HG03378 (cell line): ENCODE results near the gene GPC2.
A peak's percentile ranks its signal among the peaks of the same experiment; 100 is the strongest.

ENCODE experiments used
- ATAC-seq: cut with Tn5 transposase; IDR thresholded peaks from one replicate; pipeline ENCODE4 v1.9.1; 2021; ENCODE audit warnings: mild to moderate bottlenecking, moderate library complexity; ENCODE audit not compliant: unreplicated experiment

The GPC2 gene

GRCh38 chr7:100126239-100126930 lies 50.8 kb downstream of the GPC2 start:
- ATAC-seq = peak; percentile 23

- ATAC-seq = no peak
Measured at GRCh38 chr7:100124301-100125230, 52.6 kb downstream of the GPC2 start.

GRCh38 chr7:100122568-100122967 lies 54.6 kb downstream of the GPC2 start:
- ATAC-seq = no peak

GRCh38 chr7:100122067-100122466 lies 55.1 kb downstream of the GPC2 start:
- ATAC-seq = no peak

- no peak for ATAC-seq
Measured at GRCh38 chr7:100120733-100121036, 56.5 kb downstream of the GPC2 start.

- ATAC-seq = peak; percentile 33
Measured at GRCh38 chr7:100119970-100120732, 57.0 kb downstream of the GPC2 start.
